MCF 10A (cell line): Measurements from ENCODE around the gene LGI4. TPM values are rescaled to one million over a fixed set of nuclear protein-coding genes. Genes with fewer than 3 reads are reported as not detected.

Experiments used
- BruUV-seq: library from RNA; stranded (reverse); fragments of 400-500 nt; replicated peaks from 2 replicates; lab custom pipeline; 2021; lab: Mats Ljungman, UMichigan
- CTCF ChIA-PET: fragments of 300-600 bp; sonication (Branson Sonifier 250); formaldehyde crosslinking; extraction: SDS; loops from one replicate; lab custom pipeline; 2021; ENCODE audit warnings: antibody characterized with exemption, inconsistent platforms; lab: Yijun Ruan, JAX
- POLR2A ChIA-PET: fragments of 300-600, 350-650 bp; sonication (Branson Sonifier 250); formaldehyde crosslinking; extraction: SDS; loops from one replicate; lab custom pipeline; 2020; ENCODE audit warnings: antibody characterized with exemption, inconsistent platforms; lab: Yijun Ruan, JAX
- DNase-seq: peaks from one replicate; pipeline ENCODE4 v3.0.0-alpha.2; 2018; ENCODE audit not compliant: unreplicated experiment
- H3K27ac Mint-ChIP-seq: one replicate; pipeline ENCODE4 v1.8.0; 2022; ENCODE audit warnings: mild to moderate bottlenecking, low read depth, mixed read lengths; ENCODE audit not compliant: unreplicated experiment
- H3K27me3 Mint-ChIP-seq: one replicate; pipeline ENCODE4 v1.8.0; 2022; ENCODE audit warnings: mixed read lengths; ENCODE audit not compliant: insufficient read depth, unreplicated experiment
- H3K36me3 Mint-ChIP-seq: one replicate; pipeline ENCODE4 v1.8.0; 2022; ENCODE audit warnings: mild to moderate bottlenecking, moderate library complexity, mixed read lengths; ENCODE audit not compliant: insufficient read depth, unreplicated experiment
- H3K4me1 Mint-ChIP-seq: one replicate; pipeline ENCODE4 v1.8.0; 2022; ENCODE audit warnings: mixed read lengths; ENCODE audit not compliant: insufficient read depth, unreplicated experiment
- H3K4me3 Mint-ChIP-seq: one replicate; pipeline ENCODE4 v1.8.0; 2022; ENCODE audit warnings: mild to moderate bottlenecking, moderate library complexity, mixed read lengths; ENCODE audit not compliant: unreplicated experiment
- H3K9me3 Mint-ChIP-seq: one replicate; pipeline ENCODE4 v1.8.0; 2022; ENCODE audit warnings: mixed read lengths; ENCODE audit not compliant: unreplicated experiment
- CTCF ChIP-seq: fragments of 200-600 bp; IDR thresholded peaks from one replicate; pipeline ENCODE4 v1.8.0; 2022; ENCODE audit warnings: antibody characterized with exemption, mild to moderate bottlenecking; ENCODE audit not compliant: unreplicated experiment
- intact Hi-C: fragments of 100-400 bp; cut with micrococcal nuclease; formaldehyde crosslinking; loops from 2 replicates; pipeline ENCODE4 v1.14.1; 2022
- total RNA-seq: library from RNA; stranded (reverse); gene quantifications from 2 replicates; pipeline ENCODE4 v1.2.3, GENCODE V29; 2022

LGI4 gene
- total RNA-seq, 1 experiment from 2014 or later, result not detected

DNA sequence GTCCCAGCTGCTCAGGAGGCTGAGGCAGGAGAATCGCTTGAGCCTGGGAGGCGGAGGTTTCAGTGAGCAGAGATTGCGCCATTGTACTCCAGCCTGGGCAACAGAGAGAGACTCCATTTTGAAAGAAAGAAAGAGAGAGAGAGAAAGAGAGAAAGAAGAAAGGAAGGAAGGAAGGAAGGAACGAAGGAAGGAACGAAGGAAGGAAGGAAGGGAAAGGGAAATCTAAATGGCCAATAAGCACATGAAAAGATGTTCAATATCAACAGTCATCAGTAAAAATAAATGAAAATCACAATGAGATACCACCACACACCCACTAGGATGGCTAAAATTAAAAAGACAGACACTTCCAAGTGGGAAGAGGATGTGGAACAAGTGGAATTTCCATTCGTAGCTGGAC, 39.4 kb upstream of the LGI4 start:
- no peak for DNase-seq
- POLR2A ChIA-PET, result no interaction called here
- H3K36me3 Mint-ChIP-seq, result no peaks in the 10 kb centered on the region

DNA sequence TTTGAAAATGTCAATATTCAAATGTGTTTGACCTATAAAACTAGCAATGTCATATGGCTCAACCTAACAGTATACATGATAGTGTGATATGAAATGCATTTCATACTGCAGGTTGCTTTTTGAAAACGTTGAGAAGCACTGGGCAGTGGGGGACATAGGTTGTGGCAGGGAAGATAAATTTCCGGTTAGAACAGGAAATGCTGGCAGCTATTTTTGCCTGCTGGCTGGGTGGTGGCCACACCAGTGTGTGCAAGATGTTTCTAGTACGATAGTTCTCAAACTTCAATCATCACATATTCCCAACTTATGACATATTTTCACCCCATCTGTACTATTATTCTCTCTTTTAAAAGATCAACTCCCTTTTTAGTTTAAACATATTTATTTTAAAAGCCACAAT, 36.9 kb upstream of the LGI4 start:
- BruUV-seq, result TSS peak; percentile 24
- no peak for DNase-seq
- H3K27ac Mint-ChIP-seq, result no peak overlapping the region
- peaks cover under 1% of the 10 kb centered on the region for H3K9me3 Mint-ChIP-seq
- peaks cover 26% of the 10 kb centered on the region for H3K4me1 Mint-ChIP-seq
- H3K27me3 Mint-ChIP-seq, result no peaks in the 10 kb centered on the region
- H3K36me3 Mint-ChIP-seq, result peaks cover 1% of the 10 kb centered on the region
- no peak for TF ChIP-seq CTCF
- no peak overlapping the region for H3K4me3 Mint-ChIP-seq
- intact Hi-C loops, result no loop called here
- CTCF ChIA-PET, result interaction anchor here (0.6 to 0.8 kb wide), 2 partner anchors 27 to 71 kb away, joined by 3 read pairs; no protein-coding TSS in a partner anchor
- POLR2A ChIA-PET, result no interaction called here

More for the DNA sequence above, 39.4 kb upstream of the LGI4 start:
- Mint-ChIP-seq H3K4me1 (peaks cover 10% of the 10 kb centered on the region), H3K27me3 (no peaks in the 10 kb centered on the region), H3K9me3 (no peaks in the 10 kb centered on the region), H3K4me3 (no peak overlapping the region), H3K27ac (no peak overlapping the region)
- CTCF ChIA-PET, result no interaction called here
- BruUV-seq, result no TSS peak
- intact Hi-C loops, result no loop called here
- no peak for TF ChIP-seq CTCF

- DNase-seq, result peak; percentile 43
- H3K4me1 Mint-ChIP-seq, result peaks cover 24% of the 10 kb centered on the region
- H3K36me3 Mint-ChIP-seq, result peaks cover 13% of the 10 kb centered on the region
- no TSS peak for BruUV-seq
- ChIA-PET POLR2A (no interaction called here), CTCF (interaction anchor here (0.6 to 1.0 kb wide), 2 partner anchors 8 to 52 kb away, joined by 3 to 4 read pairs; no protein-coding TSS in a partner anchor)
- no peak overlapping the region for H3K27ac Mint-ChIP-seq
- peaks cover 13% of the 10 kb centered on the region for H3K9me3 Mint-ChIP-seq
- TF ChIP-seq CTCF, result no peak
- H3K27me3 Mint-ChIP-seq, result no peaks in the 10 kb centered on the region
- no peak overlapping the region for H3K4me3 Mint-ChIP-seq
- intact Hi-C loops, result no loop called here
These were observed 35.7 kb upstream of the LGI4 start for GRCh38 chr19:35170359-35171061.

DNA sequence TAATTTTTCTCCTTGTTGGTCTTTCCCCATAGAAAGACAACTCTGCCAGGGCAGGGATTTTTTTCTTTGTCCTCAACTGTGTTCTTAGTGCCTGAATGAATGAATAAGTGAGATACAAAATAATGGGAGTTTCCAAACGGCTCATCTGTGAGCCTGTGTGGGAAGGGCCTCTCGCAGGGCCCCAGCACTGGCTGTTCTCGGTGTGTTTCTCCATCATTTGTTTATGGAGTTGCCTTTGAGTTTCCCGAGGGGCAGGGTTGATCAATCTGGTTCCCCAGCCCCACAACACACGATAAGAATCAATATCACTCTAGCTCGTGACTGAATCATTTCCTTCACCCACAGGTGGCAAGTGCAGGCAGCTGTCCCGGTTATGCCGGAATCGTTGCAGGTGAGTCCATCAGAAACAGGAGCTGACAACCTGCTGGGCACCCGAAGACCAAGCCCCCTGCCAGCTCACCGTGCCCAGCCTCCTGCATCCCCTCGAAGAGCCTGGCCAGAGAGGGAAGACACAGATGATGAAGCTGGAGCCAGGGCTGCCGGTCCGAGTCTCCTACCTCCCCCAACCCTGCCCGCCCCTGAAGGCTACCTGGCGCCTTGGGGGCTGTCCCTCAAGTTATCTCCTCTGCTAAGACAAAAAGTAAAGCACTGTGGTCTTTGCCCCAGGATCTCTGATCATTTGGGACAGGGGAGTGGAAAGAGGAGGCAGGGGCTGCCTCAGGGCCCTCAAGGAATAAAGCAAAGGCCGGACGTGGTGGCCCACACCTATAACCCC, 34.5 kb upstream of the LGI4 start:
- no peak for DNase-seq
- peaks cover 21% of the 10 kb centered on the region for H3K36me3 Mint-ChIP-seq
- CTCF ChIA-PET, result no interaction called here

More for the DNA sequence above, 34.5 kb upstream of the LGI4 start:
- H3K4me1 Mint-ChIP-seq, result peaks cover 24% of the 10 kb centered on the region
- no peak for TF ChIP-seq CTCF
- BruUV-seq, result no TSS peak
- POLR2A ChIA-PET, result interaction anchor here (0.7 to 1.0 kb wide), 2 partner anchors 73 to 153 kb away, joined by 3 read pairs; no protein-coding TSS in a partner anchor
- peak overlapping the region; percentile 40 for H3K27ac Mint-ChIP-seq
- no peak overlapping the region for H3K4me3 Mint-ChIP-seq
- H3K9me3 Mint-ChIP-seq, result peaks cover 14% of the 10 kb centered on the region
- intact Hi-C loops, result no loop called here
- no peaks in the 10 kb centered on the region for H3K27me3 Mint-ChIP-seq
